Activated CD4-positive, alpha-beta memory T cell treated with anti-CD3 and anti-CD28 coated beads for 36 hours (primary cell): ENCODE data around the gene GLP2R. TPM values are rescaled to one million over a fixed set of nuclear protein-coding genes. Genes with fewer than 3 reads are reported as not detected.

Source experiments
- CTCF ChIA-PET: fragments of 350-600 bp; sonication (Branson Sonifier 250); formaldehyde crosslinking; loops from one replicate; lab custom pipeline; 2021; ENCODE audit warnings: antibody characterized with exemption, inconsistent platforms; lab: Charles Lee
- POLR2A ChIA-PET: fragments of 350-600 bp; sonication (Branson Sonifier 250); formaldehyde crosslinking; loops from one replicate; lab custom pipeline; 2021; ENCODE audit warnings: antibody characterized with exemption; lab: Charles Lee
- DNase-seq: peaks from one replicate; pipeline ENCODE4 v3.0.0-alpha.2; 2020
- H3K27ac Mint-ChIP-seq: one replicate; pipeline ENCODE4 v1.8.0; 2021; ENCODE audit warnings: mixed read lengths
- H3K27me3 Mint-ChIP-seq: one replicate; pipeline ENCODE4 v1.8.0; 2021; ENCODE audit warnings: mixed read lengths
- H3K36me3 Mint-ChIP-seq: one replicate; pipeline ENCODE4 v1.8.0; 2021; ENCODE audit warnings: mixed read lengths
- H3K4me1 Mint-ChIP-seq: one replicate; pipeline ENCODE4 v1.8.0; 2021; ENCODE audit warnings: low read depth, mixed read lengths
- H3K4me3 Mint-ChIP-seq: one replicate; pipeline ENCODE4 v1.8.0; 2021; ENCODE audit warnings: mild to moderate bottlenecking, mixed read lengths
- H3K9me3 Mint-ChIP-seq: one replicate; pipeline ENCODE4 v1.8.0; 2021; ENCODE audit warnings: mixed read lengths
- intact Hi-C: fragments of 100-400 bp; cut with micrococcal nuclease; formaldehyde crosslinking; loops from one replicate; pipeline ENCODE4 v1.15.1; 2023
- total RNA-seq, 2 experiments: library from RNA; stranded (reverse); gene quantifications; one replicate each; pipeline ENCODE4 v1.2.3, GENCODE V29; 2021

GLP2R gene
- total RNA-seq, 2 experiments from 2014 or later = not detected

- Mint-ChIP-seq H3K4me1 (no peaks in the 10 kb centered on the region), H3K9me3 (no peaks in the 10 kb centered on the region), H3K27me3 (no peaks in the 10 kb centered on the region), H3K36me3 (no peaks in the 10 kb centered on the region), H3K27ac (no peak overlapping the region), H3K4me3 (no peak overlapping the region)
- intact Hi-C loops = no loop called here
- POLR2A ChIA-PET = no interaction called here
- CTCF ChIA-PET = no interaction called here
- no peak for DNase-seq
Observed at GRCh38 chr17:9816472-9816871, 9.3 kb upstream of the GLP2R start.

GRCh38 chr17:9817086-9817485 lies 8.6 kb upstream of the GLP2R start:
- no peak overlapping the region for H3K27ac Mint-ChIP-seq
- CTCF ChIA-PET = no interaction called here
- no peak for DNase-seq
- H3K36me3 Mint-ChIP-seq = no peaks in the 10 kb centered on the region
- intact Hi-C loops = no loop called here
- no peaks in the 10 kb centered on the region for H3K27me3 Mint-ChIP-seq
- POLR2A ChIA-PET = no interaction called here
- no peaks in the 10 kb centered on the region for H3K4me1 Mint-ChIP-seq
- no peak overlapping the region for H3K4me3 Mint-ChIP-seq
- no peaks in the 10 kb centered on the region for H3K9me3 Mint-ChIP-seq

GRCh38 chr17:9818760-9819159 lies 7.0 kb upstream of the GLP2R start:
- peaks cover 6% of the 10 kb centered on the region for H3K27me3 Mint-ChIP-seq
- H3K4me1 Mint-ChIP-seq = no peaks in the 10 kb centered on the region
- intact Hi-C loops = no loop called here
- H3K36me3 Mint-ChIP-seq = no peaks in the 10 kb centered on the region
- no peaks in the 10 kb centered on the region for H3K9me3 Mint-ChIP-seq
- POLR2A ChIA-PET = no interaction called here
- no peak overlapping the region for H3K4me3 Mint-ChIP-seq
- DNase-seq = no peak
- CTCF ChIA-PET = no interaction called here
- no peak overlapping the region for H3K27ac Mint-ChIP-seq

GRCh38 chr17:9820448-9820847 lies 5.3 kb upstream of the GLP2R start:
- H3K27ac Mint-ChIP-seq = no peak overlapping the region
- no peak for DNase-seq
- intact Hi-C loops = no loop called here
- ChIA-PET POLR2A (no interaction called here), CTCF (no interaction called here)
- H3K36me3 Mint-ChIP-seq = no peaks in the 10 kb centered on the region
- no peak overlapping the region for H3K4me3 Mint-ChIP-seq
- no peaks in the 10 kb centered on the region for H3K9me3 Mint-ChIP-seq
- H3K4me1 Mint-ChIP-seq = no peaks in the 10 kb centered on the region
- H3K27me3 Mint-ChIP-seq = peaks cover 9% of the 10 kb centered on the region

- intact Hi-C loops = no loop called here
- Mint-ChIP-seq H3K27me3 (peaks cover 9% of the 10 kb centered on the region), H3K36me3 (no peaks in the 10 kb centered on the region), H3K4me1 (no peaks in the 10 kb centered on the region), H3K4me3 (no peak within 1 kb of the TSS), H3K27ac (no peak within 1 kb of the TSS), H3K9me3 (no peaks in the 10 kb centered on the region)
- POLR2A ChIA-PET = no interaction called here
- DNase-seq = no peak
- CTCF ChIA-PET = no interaction called here
Observed at GRCh38 chr17:9821921-9822320, 3.8 kb upstream of the GLP2R start, which contains the start of gene GSG1L2. Gene GSG1L2, minus strand, starts transcription at chr17:9822079. Its CDS starts 8 bp downstream, at chr17:9822071.

- H3K4me3 Mint-ChIP-seq = no peak overlapping the region
- no peak for DNase-seq
- intact Hi-C loops = no loop called here
- no peaks in the 10 kb centered on the region for H3K9me3 Mint-ChIP-seq
- POLR2A ChIA-PET = no interaction called here
- H3K36me3 Mint-ChIP-seq = no peaks in the 10 kb centered on the region
- H3K27me3 Mint-ChIP-seq = peaks cover 11% of the 10 kb centered on the region
- H3K27ac Mint-ChIP-seq = no peak overlapping the region
- CTCF ChIA-PET = no interaction called here
- no peaks in the 10 kb centered on the region for H3K4me1 Mint-ChIP-seq
Observed at GRCh38 chr17:9824094-9824493, 1.6 kb upstream of the GLP2R start.

GRCh38 chr17:9824797-9825338 lies 856 bp upstream of the GLP2R start:
- ChIA-PET CTCF (interaction anchor here (0.6 kb wide), 1 partner anchor 820 kb away, joined by 3 read pairs; no protein-coding TSS in a partner anchor), POLR2A (no interaction called here)
- peaks cover 11% of the 10 kb centered on the region for H3K27me3 Mint-ChIP-seq
- no peak overlapping the region for H3K4me3 Mint-ChIP-seq
- H3K4me1 Mint-ChIP-seq = no peaks in the 10 kb centered on the region
- intact Hi-C loops = no loop called here
- H3K9me3 Mint-ChIP-seq = no peaks in the 10 kb centered on the region
- H3K27ac Mint-ChIP-seq = no peak overlapping the region
- H3K36me3 Mint-ChIP-seq = no peaks in the 10 kb centered on the region
- DNase-seq = no peak

GRCh38 chr17:9828296-9829295 lies 2.9 kb downstream of the GLP2R start:
- no peaks in the 10 kb centered on the region for H3K36me3 Mint-ChIP-seq
- H3K4me1 Mint-ChIP-seq = no peaks in the 10 kb centered on the region
- H3K27me3 Mint-ChIP-seq = peaks cover 9% of the 10 kb centered on the region
- no peak overlapping the region for H3K27ac Mint-ChIP-seq
- CTCF ChIA-PET = no interaction called here
- DNase-seq = no peak
- H3K4me3 Mint-ChIP-seq = no peak overlapping the region
- H3K9me3 Mint-ChIP-seq = no peaks in the 10 kb centered on the region
- POLR2A ChIA-PET = no interaction called here
- intact Hi-C loops = no loop called here

- H3K4me1 Mint-ChIP-seq = no peaks in the 10 kb centered on the region
- intact Hi-C loops = no loop called here
- H3K9me3 Mint-ChIP-seq = no peaks in the 10 kb centered on the region
- peaks cover 7% of the 10 kb centered on the region for H3K27me3 Mint-ChIP-seq
- no peak overlapping the region for H3K4me3 Mint-ChIP-seq
- ChIA-PET POLR2A (no interaction called here), CTCF (no interaction called here)
- H3K27ac Mint-ChIP-seq = no peak overlapping the region
- DNase-seq = no peak
- H3K36me3 Mint-ChIP-seq = no peaks in the 10 kb centered on the region
Observed at GRCh38 chr17:9829343-9829742, 3.6 kb downstream of the GLP2R start.

- intact Hi-C loops = no loop called here
- Mint-ChIP-seq H3K27me3 (peaks cover 6% of the 10 kb centered on the region), H3K4me1 (no peaks in the 10 kb centered on the region), H3K36me3 (no peaks in the 10 kb centered on the region), H3K4me3 (no peak overlapping the region), H3K9me3 (no peaks in the 10 kb centered on the region), H3K27ac (no peak overlapping the region)
- no peak for DNase-seq
- POLR2A ChIA-PET = no interaction called here
- CTCF ChIA-PET = no interaction called here
Observed at GRCh38 chr17:9830711-9831110, 5.0 kb downstream of the GLP2R start.

- DNase-seq = no peak
- ChIA-PET POLR2A (no interaction called here), CTCF (no interaction called here)
- H3K36me3 Mint-ChIP-seq = no peaks in the 10 kb centered on the region
- no peak overlapping the region for H3K27ac Mint-ChIP-seq
- no peak overlapping the region for H3K4me3 Mint-ChIP-seq
- peaks cover 10% of the 10 kb centered on the region for H3K27me3 Mint-ChIP-seq
- intact Hi-C loops = no loop called here
- no peaks in the 10 kb centered on the region for H3K4me1 Mint-ChIP-seq
- H3K9me3 Mint-ChIP-seq = no peaks in the 10 kb centered on the region
Observed at GRCh38 chr17:9833922-9834321, 8.2 kb downstream of the GLP2R start.

- Mint-ChIP-seq H3K4me1 (no peaks in the 10 kb centered on the region), H3K4me3 (no peak overlapping the region), H3K9me3 (no peaks in the 10 kb centered on the region), H3K36me3 (no peaks in the 10 kb centered on the region), H3K27me3 (peaks cover 12% of the 10 kb centered on the region), H3K27ac (no peak overlapping the region)
- ChIA-PET POLR2A (no interaction called here), CTCF (no interaction called here)
- intact Hi-C loops = no loop called here
- DNase-seq = no peak
Observed at GRCh38 chr17:9837551-9838471, 12.1 kb downstream of the GLP2R start.
